ENCODE measurements around the gene CORO7. TPM values are rescaled to one million over a fixed set of nuclear protein-coding genes. Genes with fewer than 3 reads are reported as not detected.

Gene CORO7
- total and polyA plus RNA-seq, 9 of the 15 experiments (the other 6 are each of a cell fraction or from before 2014, with no cell fraction given) = 0.45 to 77.2 (median 18.7) TPM

- TF ChIP-seq, protein P1, sequence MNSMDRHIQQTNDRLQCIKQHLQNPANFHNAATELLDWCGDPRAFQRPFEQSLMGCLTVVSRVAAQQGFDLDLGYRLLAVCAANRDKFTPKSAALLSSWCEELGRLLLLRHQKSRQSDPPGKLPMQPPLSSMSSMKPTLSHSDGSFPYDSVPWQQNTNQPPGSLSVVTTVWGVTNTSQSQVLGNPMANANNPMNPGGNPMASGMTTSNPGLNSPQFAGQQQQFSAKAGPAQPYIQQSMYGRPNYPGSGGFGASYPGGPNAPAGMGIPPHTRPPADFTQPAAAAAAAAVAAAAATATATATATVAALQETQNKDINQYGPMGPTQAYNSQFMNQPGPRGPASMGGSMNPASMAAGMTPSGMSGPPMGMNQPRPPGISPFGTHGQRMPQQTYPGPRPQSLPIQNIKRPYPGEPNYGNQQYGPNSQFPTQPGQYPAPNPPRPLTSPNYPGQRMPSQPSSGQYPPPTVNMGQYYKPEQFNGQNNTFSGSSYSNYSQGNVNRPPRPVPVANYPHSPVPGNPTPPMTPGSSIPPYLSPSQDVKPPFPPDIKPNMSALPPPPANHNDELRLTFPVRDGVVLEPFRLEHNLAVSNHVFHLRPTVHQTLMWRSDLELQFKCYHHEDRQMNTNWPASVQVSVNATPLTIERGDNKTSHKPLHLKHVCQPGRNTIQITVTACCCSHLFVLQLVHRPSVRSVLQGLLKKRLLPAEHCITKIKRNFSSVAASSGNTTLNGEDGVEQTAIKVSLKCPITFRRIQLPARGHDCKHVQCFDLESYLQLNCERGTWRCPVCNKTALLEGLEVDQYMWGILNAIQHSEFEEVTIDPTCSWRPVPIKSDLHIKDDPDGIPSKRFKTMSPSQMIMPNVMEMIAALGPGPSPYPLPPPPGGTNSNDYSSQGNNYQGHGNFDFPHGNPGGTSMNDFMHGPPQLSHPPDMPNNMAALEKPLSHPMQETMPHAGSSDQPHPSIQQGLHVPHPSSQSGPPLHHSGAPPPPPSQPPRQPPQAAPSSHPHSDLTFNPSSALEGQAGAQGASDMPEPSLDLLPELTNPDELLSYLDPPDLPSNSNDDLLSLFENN (IDR thresholded peaks at IDR 0.05; ENCODE audit: low read depth in 2 of 2, low read length in 2 of 2) = no peak
- no peak for TF ChIP-seq ZNF347 (CRISPR knock-in tag; IDR thresholded peaks at IDR 0.05; ENCODE audit: low read depth)
- TF ChIP-seq THRB (CRISPR knock-in tag; conservative IDR thresholded peaks at IDR 0.05) = 0 out of 2 replicates have a peak, but pooled peaks have one; percentile 11
- TF ChIP-seq TRIM24 (IDR thresholded peaks at IDR 0.05) = no peak
- no peak for TF ChIP-seq ASH1L (IDR thresholded peaks at IDR 0.05; ENCODE audit: borderline replicate concordance, low read depth, partially characterized antibody)
- TF ChIP-seq ZNF217 (CRISPR knock-in tag; IDR thresholded peaks at IDR 0.05) = no peak
- 0 out of 2 replicates have a peak, but pooled peaks have one; percentile 70 for TF ChIP-seq ZBTB9 (CRISPR knock-in tag; IDR thresholded peaks at IDR 0.05)
- TF ChIP-seq HDAC8 (tag; IDR thresholded peaks at IDR 0.05) = 0 out of 2 replicates have a peak, but pooled peaks have one; percentile 62
- TF ChIP-seq KLF6 (CRISPR knock-in tag; IDR thresholded peaks at IDR 0.05; ENCODE audit: borderline replicate concordance) = no peak
- no peak for TF ChIP-seq NFE2 (IDR thresholded peaks at IDR 0.05; ENCODE audit: low read depth)
- TF ChIP-seq ZFP30 (CRISPR knock-in tag; IDR thresholded peaks at IDR 0.05; ENCODE audit: borderline replicate concordance) = no peak
- TF ChIP-seq, protein P2, sequence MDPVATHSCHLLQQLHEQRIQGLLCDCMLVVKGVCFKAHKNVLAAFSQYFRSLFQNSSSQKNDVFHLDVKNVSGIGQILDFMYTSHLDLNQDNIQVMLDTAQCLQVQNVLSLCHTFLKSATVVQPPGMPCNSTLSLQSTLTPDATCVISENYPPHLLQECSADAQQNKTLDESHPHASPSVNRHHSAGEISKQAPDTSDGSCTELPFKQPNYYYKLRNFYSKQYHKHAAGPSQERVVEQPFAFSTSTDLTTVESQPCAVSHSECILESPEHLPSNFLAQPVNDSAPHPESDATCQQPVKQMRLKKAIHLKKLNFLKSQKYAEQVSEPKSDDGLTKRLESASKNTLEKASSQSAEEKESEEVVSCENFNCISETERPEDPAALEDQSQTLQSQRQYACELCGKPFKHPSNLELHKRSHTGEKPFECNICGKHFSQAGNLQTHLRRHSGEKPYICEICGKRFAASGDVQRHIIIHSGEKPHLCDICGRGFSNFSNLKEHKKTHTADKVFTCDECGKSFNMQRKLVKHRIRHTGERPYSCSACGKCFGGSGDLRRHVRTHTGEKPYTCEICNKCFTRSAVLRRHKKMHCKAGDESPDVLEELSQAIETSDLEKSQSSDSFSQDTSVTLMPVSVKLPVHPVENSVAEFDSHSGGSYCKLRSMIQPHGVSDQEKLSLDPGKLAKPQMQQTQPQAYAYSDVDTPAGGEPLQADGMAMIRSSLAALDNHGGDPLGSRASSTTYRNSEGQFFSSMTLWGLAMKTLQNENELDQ (CRISPR knock-in tag; IDR thresholded peaks at IDR 0.05; ENCODE audit: borderline replicate concordance) = no peak
- TF ChIP-seq HDAC1 (IDR thresholded peaks at IDR 0.05) = peak in 1 of 2 experiments; percentile 83; a peak in 2 of 4 replicates
- no peak for TF ChIP-seq ZBED1 (IDR thresholded peaks at IDR 0.05)
- no peak for TF ChIP-seq BCL6 (CRISPR knock-in tag; IDR thresholded peaks at IDR 0.05)
Measured at GRCh38 chr16:4350787-4351659, 65.4 kb downstream of the CORO7 start, which contains the start of gene PAM16 (continued).

Measured in K562 (cell line).